DOHH2 (cell line): ENCODE data around the gene CLDN22.

ENCODE experiments used
- H3F3A ChIP-seq: fragments of 200-600 bp; sonication (generic), shearing (Covaris generic); 2 replicates; pipeline ENCODE4 v1.6.0; 2016; ENCODE audit warnings: antibody characterized with exemption, mild to moderate bottlenecking; ENCODE audit not compliant: control insufficient read depth, insufficient read depth
- H3K27ac ChIP-seq: fragments of 200-600 bp; sonication (generic); 2 replicates; pipeline ENCODE4 v1.5.1; 2014; ENCODE audit warnings: low read depth, mild to moderate bottlenecking, low read length, moderate library complexity
- H3K27me3 ChIP-seq: fragments of 200-600 bp; sonication (generic); 2 replicates; pipeline ENCODE4 v1.6.1; 2014; ENCODE audit warnings: mild to moderate bottlenecking, low read length, mixed read lengths; ENCODE audit not compliant: control insufficient read depth
- H3K36me3 ChIP-seq: fragments of 200-600 bp; sonication (generic); 2 replicates; pipeline ENCODE4 v1.6.1; 2014; ENCODE audit warnings: mild to moderate bottlenecking, low read length, moderate library complexity, mixed read lengths; ENCODE audit not compliant: control insufficient read depth
- H3K4me1 ChIP-seq: fragments of 200-600 bp; sonication (generic); 2 replicates; pipeline ENCODE4 v1.6.1; 2014; ENCODE audit warnings: mild to moderate bottlenecking, low read length, mixed read lengths; ENCODE audit not compliant: control insufficient read depth
- H3K4me2 ChIP-seq: fragments of 200-600 bp; sonication (generic); 2 replicates; pipeline ENCODE4 v1.6.0; 2014; ENCODE audit warnings: mild to moderate bottlenecking, low read length, moderate library complexity
- H3K4me3 ChIP-seq: fragments of 200-600 bp; sonication (generic); 2 replicates; pipeline ENCODE4 v1.5.1; 2014; ENCODE audit warnings: mild to moderate bottlenecking, low read length, mixed read lengths
- H3K79me2 ChIP-seq: fragments of 200-600 bp; sonication (generic); 2 replicates; pipeline ENCODE4 v1.6.1; 2014; ENCODE audit warnings: mild to moderate bottlenecking, low read length, mixed read lengths; ENCODE audit not compliant: control insufficient read depth
- H3K9me2 ChIP-seq: fragments of 200-600 bp; sonication (generic); replicated peaks from 2 replicates; pipeline ENCODE4 v1.6.1; 2014; ENCODE audit warnings: mild to moderate bottlenecking, low read length, mixed read lengths; ENCODE audit not compliant: control insufficient read depth
- H3K9me3 ChIP-seq: fragments of 200-600 bp; sonication (generic); 2 replicates; pipeline ENCODE4 v1.6.1; 2014; ENCODE audit warnings: antibody characterized with exemption, low read length, mixed read lengths; ENCODE audit not compliant: control insufficient read depth, insufficient read depth
- H4K20me1 ChIP-seq: fragments of 200-600 bp; sonication (generic); 2 replicates; pipeline ENCODE4 v1.6.0; 2014; ENCODE audit warnings: low read depth, mild to moderate bottlenecking, antibody characterized with exemption, low read length, moderate library complexity; ENCODE audit not compliant: control insufficient read depth, insufficient read depth
- CTCF ChIP-seq: fragments of 200-600 bp; sonication (generic); IDR thresholded peaks from one replicate; pipeline ENCODE4 v1.5.1; 2014; ENCODE audit warnings: antibody characterized with exemption, mild to moderate bottlenecking, low read depth, low read length; ENCODE audit not compliant: poor library complexity, severe bottlenecking
- EZH2phosphoT487 ChIP-seq: fragments of 200-600 bp; sonication (generic); IDR thresholded peaks from 2 replicates; pipeline ENCODE4 v1.6.1; 2017; ENCODE audit warnings: borderline replicate concordance, mild to moderate bottlenecking, antibody characterized with exemption, low read length, moderate library complexity, mixed read lengths

The CLDN22 gene

GRCh38 chr4:183306811-183307210 lies 13.3 kb downstream of the CLDN22 start:
- TF ChIP-seq EZH2phosphoT487: no peak
- no peak for TF ChIP-seq CTCF
- H3K4me1 ChIP-seq: no peaks in the 10 kb centered on the region
- H3K27me3 ChIP-seq: 0 out of 2 replicates have a peak, but pooled peaks cover 3% of the 10 kb centered on the region

GRCh38 chr4:183304538-183304937 lies 15.5 kb downstream of the CLDN22 start:
- Histone ChIP-seq H3K4me3 (no peak overlapping the region), H3K4me2 (no peak overlapping the region), H3K9me3 (no peaks in the 10 kb centered on the region), H4K20me1 (no peaks in the 10 kb centered on the region), H3K4me1 (no peaks in the 10 kb centered on the region), H3K27ac (no peak overlapping the region), H3K27me3 (0 out of 2 replicates have a peak, but pooled peaks cover 3% of the 10 kb centered on the region), H3K36me3 (no peaks in the 10 kb centered on the region), H3K9me2 (no peaks in the 10 kb centered on the region), H3K79me2 (no peaks in the 10 kb centered on the region), H3F3A (no peaks in the 10 kb centered on the region)
- TF ChIP-seq CTCF (no peak), EZH2phosphoT487 (no peak)

More at GRCh38 chr4:183306811-183307210, 13.3 kb downstream of the CLDN22 start:
- H3K4me3 ChIP-seq: no peak overlapping the region
- no peaks in the 10 kb centered on the region for H3K79me2 ChIP-seq
- no peaks in the 10 kb centered on the region for H3K36me3 ChIP-seq
- no peak overlapping the region for H3K27ac ChIP-seq
- no peaks in the 10 kb centered on the region for H4K20me1 ChIP-seq
- no peak overlapping the region for H3K4me2 ChIP-seq
- H3F3A ChIP-seq: no peaks in the 10 kb centered on the region
- no peaks in the 10 kb centered on the region for H3K9me2 ChIP-seq
- H3K9me3 ChIP-seq: no peaks in the 10 kb centered on the region

- H3K9me3 ChIP-seq: no peaks in the 10 kb centered on the region
- H3F3A ChIP-seq: no peaks in the 10 kb centered on the region
- H3K4me1 ChIP-seq: no peaks in the 10 kb centered on the region
- H3K4me2 ChIP-seq: no peak overlapping the region
- H3K79me2 ChIP-seq: no peaks in the 10 kb centered on the region
- H3K9me2 ChIP-seq: no peaks in the 10 kb centered on the region
- TF ChIP-seq EZH2phosphoT487 (no peak), CTCF (no peak)
- H4K20me1 ChIP-seq: no peaks in the 10 kb centered on the region
- H3K36me3 ChIP-seq: no peaks in the 10 kb centered on the region
- H3K27me3 ChIP-seq: 0 out of 2 replicates have a peak, but pooled peaks cover 3% of the 10 kb centered on the region
- H3K27ac ChIP-seq: no peak overlapping the region
- H3K4me3 ChIP-seq: no peak overlapping the region
These were observed 16.0 kb downstream of the CLDN22 start for GRCh38 chr4:183304067-183304466.
